H1 (cell line): ENCODE data around the gene CEP72. TPM values are rescaled to one million over a fixed set of nuclear protein-coding genes. Genes with fewer than 3 reads are reported as not detected.

ENCODE experiments used
- CBX5 ChIP-seq: fragments of 300-800, 300-1000 bp; sonication (generic); IDR thresholded peaks from 2 replicates; pipeline ENCODE4 v1.7.1; 2016; ENCODE audit warnings: antibody characterized with exemption, low read length, low read depth
- KDM4A ChIP-seq: IDR thresholded peaks from one replicate; pipeline ENCODE4 v1.7.1; 2012; ENCODE audit warnings: low read depth, mild to moderate bottlenecking, moderate library complexity, low read length, inconsistent platforms; ENCODE audit not compliant: severe bottlenecking
- RAD21 ChIP-seq, 2 experiments: IDR thresholded peaks in 1 of 2; conservative IDR thresholded peaks in 1 of 2; 2 replicates each; pipeline ENCODE4 v1.6.1; 2011; ENCODE audit warnings: low read depth in 2 of 2, low read length in 2 of 2, improper control_type of control experiment in 1 of 2, inconsistent platforms in 1 of 2, mild to moderate bottlenecking in 1 of 2, moderate library complexity in 1 of 2
- SIX5 ChIP-seq: IDR thresholded peaks from 2 replicates; pipeline ENCODE4 v1.6.1; 2011; ENCODE audit warnings: mild to moderate bottlenecking, low read depth, low read length
- SP1 ChIP-seq: IDR thresholded peaks from 2 replicates; pipeline ENCODE4 v1.6.1; 2011; ENCODE audit warnings: low read depth, low read length
- TAF7 ChIP-seq: optimal IDR thresholded peaks from 2 replicates; pipeline ENCODE3; 2011; ENCODE audit warnings: low read depth, mild to moderate bottlenecking, inconsistent platforms, low read length, moderate library complexity, borderline replicate concordance
- polyA plus RNA-seq, 7 experiments: library from polyadenylated mRNA; depleted of rRNA in 3 of 7; stranded (reverse) in 5 of 7; unstranded in 2 of 7; fragments of >200 nt in 5 of 7; fragments of 200-250 nt in 2 of 7; gene quantifications; 1 replicate in 5 of 7; 2 replicates in 1 of 7; 4 replicates in 1 of 7; pipeline versions ENCODE4 v1.2.1 to v1.2.3, GENCODE V29; 2011 to 2013; ENCODE audit warnings: missing spikeins in 2 of 7, mixed read lengths in 2 of 7
- total RNA-seq: library from RNA; stranded (reverse); fragmentation: NEBNext Ultra II Directional; extraction: Animal tissue kit (Norgen Biotek cat#: 25700); gene quantifications from 2 replicates; pipeline ENCODE4 v1.2.1, GENCODE V29; 2021

CEP72 gene
- total and polyA plus RNA-seq, 2 of the 8 experiments (the other 6 are each of a cell fraction or from before 2014, with no cell fraction given) = 13.1 to 19.6 TPM

DNA sequence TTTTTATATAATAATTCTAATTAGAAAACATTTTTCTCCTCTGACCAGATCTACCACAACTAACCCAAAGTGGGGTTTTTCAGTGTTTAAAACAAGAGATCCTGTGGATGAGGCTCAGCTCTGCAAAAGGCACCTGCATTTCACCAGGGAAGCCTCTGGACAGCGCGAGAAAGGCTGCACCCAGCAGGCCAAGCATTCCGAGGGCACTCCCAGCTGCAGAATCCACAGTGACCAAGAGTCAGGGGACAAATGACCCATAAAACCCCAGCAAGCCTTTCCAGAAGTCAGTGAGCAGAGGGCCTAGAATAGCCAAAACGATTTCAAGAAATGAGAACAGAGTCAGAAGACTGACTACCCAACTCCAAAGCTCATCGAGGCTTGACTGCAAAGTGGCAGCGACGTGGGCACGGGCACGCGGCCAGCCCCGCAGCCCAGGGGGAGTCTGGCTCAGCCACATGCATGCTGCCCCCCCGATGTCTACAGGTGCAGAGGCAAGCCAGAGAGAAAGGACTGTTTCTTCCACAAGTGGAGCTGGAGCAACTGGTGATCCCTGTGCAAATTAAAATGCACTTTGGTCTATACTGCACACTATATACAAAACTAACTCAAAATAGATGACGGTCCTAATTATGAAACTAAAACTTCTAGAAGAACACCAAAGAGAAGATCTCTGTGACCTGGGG lies 54.8 kb downstream of the CEP72 start (continued):
- no peak for TF ChIP-seq RAD21 (IDR thresholded peaks at IDR 0.05 in 1 of 2, conservative IDR thresholded peaks at IDR 0.05 in 1 of 2; ENCODE audit: low read depth in 2 of 2, low read length in 2 of 2)
- no peak for TF ChIP-seq SP1
- no peak for TF ChIP-seq KDM4A
- TF ChIP-seq TAF7 = no peak
- no peak for TF ChIP-seq SIX5
- TF ChIP-seq CBX5 = no peak
